Ishikawa (cell line): Measurements from ENCODE around the gene DICER1.

Experiments used
- CEBPB ChIP-seq: IDR thresholded peaks from 2 replicates; pipeline ENCODE4 v1.6.1; 2012
- CREB1 ChIP-seq: IDR thresholded peaks from 2 replicates; pipeline ENCODE4 v1.6.1; 2012; ENCODE audit warnings: low read depth
- EGR1 ChIP-seq: IDR thresholded peaks from 2 replicates; pipeline ENCODE4 v1.6.1; 2012
- EP300 ChIP-seq: IDR thresholded peaks from 2 replicates; pipeline ENCODE4 v1.6.1; 2012; ENCODE audit warnings: borderline replicate concordance
- FOXM1 ChIP-seq: IDR thresholded peaks from 2 replicates; pipeline ENCODE4 v1.6.1; 2012; ENCODE audit warnings: low read depth, borderline replicate concordance
- MAX ChIP-seq: IDR thresholded peaks from 2 replicates; pipeline ENCODE4 v1.6.1; 2012
- NFIC ChIP-seq: IDR thresholded peaks from 2 replicates; pipeline ENCODE4 v1.6.1; 2012
- RAD21 ChIP-seq: IDR thresholded peaks from 2 replicates; pipeline ENCODE4 v1.6.1; 2012; ENCODE audit warnings: low read depth
- REST ChIP-seq: IDR thresholded peaks from 2 replicates; pipeline ENCODE4 v1.6.1; 2012; ENCODE audit warnings: low read depth, mild to moderate bottlenecking
- TAF1 ChIP-seq: IDR thresholded peaks from 2 replicates; pipeline ENCODE4 v1.6.1; 2012; ENCODE audit warnings: low read depth, mild to moderate bottlenecking
- TCF12 ChIP-seq: IDR thresholded peaks from 2 replicates; pipeline ENCODE4 v1.6.1; 2012; ENCODE audit warnings: low read depth
- TEAD4 ChIP-seq: IDR thresholded peaks from 2 replicates; pipeline ENCODE4 v1.6.1; 2012
- USF1 ChIP-seq: IDR thresholded peaks from 2 replicates; pipeline ENCODE4 v1.6.1; 2012
- YY1 ChIP-seq: IDR thresholded peaks from 2 replicates; pipeline ENCODE4 v1.6.1; 2012; ENCODE audit warnings: low read depth
- ZBTB7A ChIP-seq: IDR thresholded peaks from 2 replicates; pipeline ENCODE4 v1.6.1; 2012; ENCODE audit warnings: low read depth

The DICER1 gene

GRCh38 chr14:95126906-95127530 is 30.3 kb downstream of the DICER1 start:
- TF ChIP-seq MAX: no peak
- TF ChIP-seq CEBPB: no peak
- TF ChIP-seq ZBTB7A: no peak

DNA sequence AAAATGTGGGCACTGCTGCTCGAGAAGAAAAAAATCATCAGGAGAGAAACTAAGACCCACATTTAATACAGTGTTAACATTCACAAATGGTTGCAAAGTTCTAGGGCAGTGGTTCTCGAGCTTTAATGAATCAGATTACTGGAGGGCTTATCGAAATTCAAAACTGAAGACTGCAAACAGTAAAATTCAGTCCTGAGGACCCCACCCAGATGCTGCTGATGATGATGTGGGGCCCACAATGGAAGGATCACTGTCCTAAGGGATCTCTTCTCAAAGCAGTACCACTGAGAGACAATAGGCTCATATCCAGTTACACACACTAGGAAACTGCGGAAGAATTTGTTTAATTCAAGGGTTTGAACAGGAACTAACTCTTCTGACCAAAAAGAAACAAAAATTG is 31.4 kb downstream of the DICER1 start:
- TF ChIP-seq CREB1: no peak
- TF ChIP-seq TAF1: no peak

GRCh38 chr14:95125221-95125620 is 32.1 kb downstream of the DICER1 start:
- TF ChIP-seq MAX (no peak), REST (no peak), CEBPB (no peak), TCF12 (no peak), EGR1 (no peak), CREB1 (no peak), YY1 (no peak), FOXM1 (no peak), TAF1 (no peak), USF1 (no peak), ZBTB7A (no peak), EP300 (no peak), RAD21 (no peak)

DNA sequence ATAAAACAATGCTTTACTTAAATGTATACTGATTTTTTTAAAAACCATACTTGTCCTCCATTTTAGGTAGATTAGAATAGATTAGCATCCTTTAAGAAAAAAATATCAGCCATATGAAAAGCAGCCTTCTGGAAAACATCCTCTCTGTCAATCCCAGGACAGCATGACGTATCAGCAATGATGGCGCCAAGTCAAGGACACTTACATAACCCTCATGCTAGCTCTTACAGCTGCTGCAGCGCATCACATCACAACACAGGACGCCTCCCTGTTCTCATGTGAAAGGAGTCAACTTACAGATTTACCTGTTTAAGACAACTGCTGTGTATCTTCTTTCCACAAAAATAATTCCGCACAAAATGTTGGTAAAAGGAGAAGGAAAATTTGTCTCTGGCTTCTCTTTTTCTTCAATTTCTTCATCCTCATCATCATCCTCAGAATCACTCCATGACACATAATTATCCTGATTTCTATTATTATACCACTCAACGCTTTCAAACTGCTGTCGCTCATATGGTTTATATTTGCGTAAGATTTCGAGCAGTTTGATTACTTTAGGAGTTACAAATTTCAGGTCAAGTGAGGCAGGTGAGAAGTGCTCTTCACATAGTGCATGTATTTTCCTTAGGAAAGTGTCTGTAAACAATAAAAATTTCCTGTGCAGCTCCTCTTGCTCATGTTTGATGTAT is 33.3 kb downstream of the DICER1 start:
- TF ChIP-seq CREB1 (no peak), EGR1 (no peak), TEAD4 (no peak), REST (no peak), NFIC (no peak), FOXM1 (no peak), EP300 (no peak), MAX (no peak), YY1 (no peak), CEBPB (no peak), TCF12 (no peak)

- TF ChIP-seq RAD21: no peak
- no peak for TF ChIP-seq REST
- no peak for TF ChIP-seq MAX
- no peak for TF ChIP-seq FOXM1
- TF ChIP-seq NFIC: no peak
- no peak for TF ChIP-seq USF1
- no peak for TF ChIP-seq EP300
- no peak for TF ChIP-seq EGR1
- TF ChIP-seq TAF1: no peak
- TF ChIP-seq CEBPB: no peak
- TF ChIP-seq CREB1: no peak
Measured at GRCh38 chr14:95122621-95122945, 34.7 kb downstream of the DICER1 start.
